H9 (cell line): ENCODE measurements around the gene UMPS. TPM values are rescaled to one million over a fixed set of nuclear protein-coding genes. Genes with fewer than 3 reads are reported as not detected.
"Not testable (repeated sequence)": the region's sequence is repeated elsewhere in the genome, so short reads cannot be mapped to it uniquely, and the experiment has no call there.

Experiments used
- DNase-seq: peaks from one replicate; pipeline ENCODE4 v3.0.0-alpha.2; 2017
- H2AFZ ChIP-seq: one replicate; pipeline ENCODE4 v1.6.1; 2013; ENCODE audit warnings: mild to moderate bottlenecking, low read length, control low read depth, moderate library complexity
- H2AK5ac ChIP-seq: 2 replicates; pipeline ENCODE4 v1.6.1; 2013; ENCODE audit warnings: low read length, control low read depth, mixed read lengths; ENCODE audit not compliant: insufficient read length
- H2BK120ac ChIP-seq: one replicate; pipeline ENCODE4 v1.6.1; 2013; ENCODE audit warnings: low read depth, mild to moderate bottlenecking, low read length, control low read depth, inconsistent platforms; ENCODE audit not compliant: poor library complexity, severe bottlenecking
- H2BK12ac ChIP-seq: 2 replicates; pipeline ENCODE4 v1.6.1; 2013; ENCODE audit warnings: low read length, control low read depth, mixed read lengths, low read depth; ENCODE audit not compliant: insufficient read length
- H2BK15ac ChIP-seq: 2 replicates; pipeline ENCODE4 v1.6.1; 2013; ENCODE audit warnings: low read depth, low read length, control low read depth
- H2BK20ac ChIP-seq: one replicate; pipeline ENCODE4 v1.6.1; 2013; ENCODE audit warnings: low read depth, mild to moderate bottlenecking, low read length, control low read depth, inconsistent platforms; ENCODE audit not compliant: poor library complexity, severe bottlenecking
- H2BK5ac ChIP-seq: 2 replicates; pipeline ENCODE4 v1.6.1; 2013; ENCODE audit warnings: low read length, control low read depth, mixed read lengths; ENCODE audit not compliant: insufficient read length
- H3K14ac ChIP-seq: 2 replicates; pipeline ENCODE4 v1.6.1; 2013; ENCODE audit warnings: low read length, control low read depth; ENCODE audit not compliant: insufficient read depth
- H3K18ac ChIP-seq: 2 replicates; pipeline ENCODE4 v1.6.1; 2013; ENCODE audit warnings: low read depth, mild to moderate bottlenecking, mixed read lengths, low read length, control low read depth; ENCODE audit not compliant: insufficient read length
- H3K23ac ChIP-seq: 2 replicates; pipeline ENCODE4 v1.6.1; 2013; ENCODE audit warnings: low read length, control low read depth, mixed read lengths, low read depth; ENCODE audit not compliant: insufficient read length
- H3K23me2 ChIP-seq: 2 replicates; pipeline ENCODE4 v1.6.1; 2013; ENCODE audit warnings: low read depth, mild to moderate bottlenecking, mixed read lengths, low read length, control low read depth; ENCODE audit not compliant: insufficient read length, poor library complexity, severe bottlenecking
- H3K27ac ChIP-seq: 2 replicates; pipeline ENCODE4 v1.5.1; 2013; ENCODE audit warnings: low read length, control low read depth, mixed read lengths, low read depth; ENCODE audit not compliant: insufficient read length
- H3K27me3 ChIP-seq: 2 replicates; pipeline ENCODE4 v1.6.1; 2013; ENCODE audit warnings: low read length, control low read depth, inconsistent platforms; ENCODE audit not compliant: insufficient read depth
- H3K4ac ChIP-seq: 2 replicates; pipeline ENCODE4 v1.6.1; 2013; ENCODE audit warnings: low read depth, mild to moderate bottlenecking, control low read depth, inconsistent platforms, low read length, moderate library complexity
- H3K4me1 ChIP-seq: 2 replicates; pipeline ENCODE4 v1.6.1; 2013; ENCODE audit warnings: low read length, control low read depth, inconsistent platforms; ENCODE audit not compliant: insufficient read depth
- H3K4me2 ChIP-seq: 2 replicates; pipeline ENCODE4 v1.6.1; 2013; ENCODE audit warnings: low read length, control low read depth, mixed read lengths; ENCODE audit not compliant: insufficient read length, insufficient read depth
- H3K56ac ChIP-seq: 2 replicates; pipeline ENCODE4 v1.6.1; 2013; ENCODE audit warnings: low read depth, mild to moderate bottlenecking, mixed read lengths, low read length, control low read depth; ENCODE audit not compliant: insufficient read length
- H3K79me1 ChIP-seq: 2 replicates; pipeline ENCODE4 v1.6.1; 2013; ENCODE audit warnings: low read depth, mild to moderate bottlenecking, moderate library complexity, low read length, control low read depth, inconsistent platforms; ENCODE audit not compliant: insufficient read depth, poor library complexity, severe bottlenecking
- H3K79me2 ChIP-seq: 2 replicates; pipeline ENCODE4 v1.6.1; 2013; ENCODE audit warnings: low read length, control low read depth, inconsistent platforms; ENCODE audit not compliant: insufficient read depth
- H3K9ac ChIP-seq: 2 replicates; pipeline ENCODE4 v1.6.1; 2013; ENCODE audit warnings: low read length, control low read depth, mixed read lengths; ENCODE audit not compliant: insufficient read length; ENCODE audit errors: extremely low read depth
- H3K9me3 ChIP-seq: one replicate; pipeline ENCODE4 v1.6.1; 2013; ENCODE audit warnings: low read depth, low read length, inconsistent platforms; ENCODE audit not compliant: control insufficient read depth
- H3T11ph ChIP-seq: one replicate; pipeline ENCODE4 v1.6.1; 2013; ENCODE audit warnings: mild to moderate bottlenecking, low read length, control low read depth, inconsistent platforms
- H4K20me1 ChIP-seq: one replicate; pipeline ENCODE4 v1.6.1; 2013; ENCODE audit not compliant: control insufficient read depth, insufficient read length, insufficient read depth
- H4K5ac ChIP-seq: 2 replicates; pipeline ENCODE4 v1.6.1; 2013; ENCODE audit warnings: low read depth, mild to moderate bottlenecking, mixed read lengths, low read length, control low read depth; ENCODE audit not compliant: insufficient read length
- H4K8ac ChIP-seq: replicated peaks from 2 replicates; pipeline ENCODE4 v1.6.1; 2013; ENCODE audit warnings: low read length, control low read depth, mixed read lengths, low read depth; ENCODE audit not compliant: insufficient read length
- H4K91ac ChIP-seq: 2 replicates; pipeline ENCODE4 v1.6.1; 2013; ENCODE audit warnings: low read depth, mild to moderate bottlenecking, moderate library complexity, mixed read lengths, low read length, control low read depth; ENCODE audit not compliant: insufficient read length
- H3K27ac Mint-ChIP-seq, 3 experiments: 2 replicates in 2 of 3; 3 replicates in 1 of 3; pipeline ENCODE4 v1.8.0; 2020 to 2021; ENCODE audit warnings: mixed read lengths in 3 of 3, mild to moderate bottlenecking in 1 of 3, moderate library complexity in 1 of 3
- H3K27me3 Mint-ChIP-seq: 2 replicates; pipeline ENCODE4 v1.8.0; 2021; ENCODE audit warnings: low read depth, mild to moderate bottlenecking, moderate library complexity, mixed read lengths
- H3K36me3 Mint-ChIP-seq, 3 experiments: 2 replicates in 2 of 3; 3 replicates in 1 of 3; pipeline ENCODE4 v1.8.0; 2020 to 2021; ENCODE audit warnings: low read depth in 3 of 3, mixed read lengths in 3 of 3; ENCODE audit not compliant: insufficient read depth in 1 of 3
- H3K4me1 Mint-ChIP-seq, 2 experiments: 2 replicates each; pipeline ENCODE4 v1.8.0; 2020; ENCODE audit warnings: mixed read lengths in 2 of 2
- H3K4me3 Mint-ChIP-seq, 2 experiments: 2 replicates in 1 of 2; 3 replicates in 1 of 2; pipeline ENCODE4 v1.8.0; 2020 to 2021; ENCODE audit warnings: mild to moderate bottlenecking in 2 of 2, mixed read lengths in 2 of 2, moderate library complexity in 1 of 2
- H3K9me3 Mint-ChIP-seq, 2 experiments: 2 replicates in 1 of 2; 3 replicates in 1 of 2; pipeline ENCODE4 v1.8.0; 2020; ENCODE audit warnings: mild to moderate bottlenecking in 2 of 2, mixed read lengths in 2 of 2, moderate library complexity in 1 of 2
- WGBS: extraction: QIAGEN DNeasy Blood & Tissue Kit; methylation state at CpG from one replicate; pipeline ENCODE4 v1.1.7; 2013; ENCODE audit warnings: missing lambda C conversion rate, low lambda C conversion rate, mixed read lengths; ENCODE audit not compliant: insufficient read length; ENCODE audit errors: extremely low coverage; 5-methylcytosine and 5-hydroxymethylcytosine counted together
- total RNA-seq: library from RNA; stranded (reverse); gene quantifications from 2 replicates; pipeline ENCODE4 v1.2.1, GENCODE V29; 2021
- TF ChIP-seq, protein P1 (sequence below): fragments of 200-600 bp; sonication (generic); conservative IDR thresholded peaks from 3 replicates; pipeline ENCODE4 v1.8.0; 2021; ENCODE audit warnings: antibody characterized with exemption, mild to moderate bottlenecking

The UMPS gene
- total RNA-seq, 1 experiment from 2014 or later, result 65.4 TPM

DNA sequence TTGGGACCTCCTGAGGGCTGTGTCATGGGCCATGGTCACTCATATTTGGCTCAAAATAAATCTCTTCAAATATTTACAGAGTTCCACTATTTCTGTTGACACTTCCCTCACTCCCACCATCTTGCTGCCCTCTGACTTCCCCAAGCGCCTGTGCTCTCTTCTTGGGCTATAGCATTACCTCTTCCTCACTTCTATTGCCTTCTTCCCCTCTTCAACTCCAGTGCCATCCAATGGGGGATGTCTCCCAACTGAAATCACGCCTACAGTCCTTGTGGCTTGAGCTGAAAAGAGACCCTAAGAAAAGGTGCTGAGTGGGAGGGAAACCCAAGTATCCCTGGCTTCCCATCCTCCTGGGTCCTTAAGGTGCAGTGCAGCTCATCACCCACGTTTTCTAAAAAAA lies 21.8 kb downstream of the UMPS start:
- no peaks in the 10 kb centered on the region for H3K9me3 ChIP-seq
- no peak for DNase-seq
- H4K20me1 ChIP-seq, result no peaks in the 10 kb centered on the region
- H3K23ac ChIP-seq, result no peak overlapping the region
- peaks cover 11 to 14% of the 10 kb centered on the region in 2 experiments; a peak in 4 of 5 replicates for H3K9me3 Mint-ChIP-seq
- H3K79me2 ChIP-seq, result no peaks in the 10 kb centered on the region
- no peak overlapping the region for H3T11ph ChIP-seq
- H3K27me3 ChIP-seq, result no peaks in the 10 kb centered on the region
- no peak overlapping the region for H3K4me2 ChIP-seq
- H4K91ac ChIP-seq, result no peak overlapping the region
- H2AK5ac ChIP-seq, result no peak overlapping the region
- H3K4ac ChIP-seq, result no peak overlapping the region
- no peak overlapping the region for H2BK120ac ChIP-seq
- no peak overlapping the region for H3K56ac ChIP-seq
- H3K79me1 ChIP-seq, result no peaks in the 10 kb centered on the region
- no peak overlapping the region for H3K18ac ChIP-seq
- no peak overlapping the region for H2BK12ac ChIP-seq
- H3K36me3 Mint-ChIP-seq, result peaks cover 14 to 17% (median 16%) of the 10 kb centered on the region in 3 experiments; a peak in 6 of 7 replicates
- H2BK15ac ChIP-seq, result no peak overlapping the region
- H3K4me1 ChIP-seq, result no peaks in the 10 kb centered on the region
- no peak overlapping the region for H2BK5ac ChIP-seq
- H3K4me1 Mint-ChIP-seq, result peaks cover 33 to 36% of the 10 kb centered on the region in 2 experiments
- H3K4me3 Mint-ChIP-seq, result no peak overlapping the region
- no peaks in the 10 kb centered on the region; the same call in none of the 2 replicates for H3K27me3 Mint-ChIP-seq
- peak overlapping the region in 2 of 3 experiments; percentile 46 to 89; a peak in 3 of 7 replicates for H3K27ac Mint-ChIP-seq
- no peak overlapping the region for H4K5ac ChIP-seq
- TF ChIP-seq, protein P1, sequence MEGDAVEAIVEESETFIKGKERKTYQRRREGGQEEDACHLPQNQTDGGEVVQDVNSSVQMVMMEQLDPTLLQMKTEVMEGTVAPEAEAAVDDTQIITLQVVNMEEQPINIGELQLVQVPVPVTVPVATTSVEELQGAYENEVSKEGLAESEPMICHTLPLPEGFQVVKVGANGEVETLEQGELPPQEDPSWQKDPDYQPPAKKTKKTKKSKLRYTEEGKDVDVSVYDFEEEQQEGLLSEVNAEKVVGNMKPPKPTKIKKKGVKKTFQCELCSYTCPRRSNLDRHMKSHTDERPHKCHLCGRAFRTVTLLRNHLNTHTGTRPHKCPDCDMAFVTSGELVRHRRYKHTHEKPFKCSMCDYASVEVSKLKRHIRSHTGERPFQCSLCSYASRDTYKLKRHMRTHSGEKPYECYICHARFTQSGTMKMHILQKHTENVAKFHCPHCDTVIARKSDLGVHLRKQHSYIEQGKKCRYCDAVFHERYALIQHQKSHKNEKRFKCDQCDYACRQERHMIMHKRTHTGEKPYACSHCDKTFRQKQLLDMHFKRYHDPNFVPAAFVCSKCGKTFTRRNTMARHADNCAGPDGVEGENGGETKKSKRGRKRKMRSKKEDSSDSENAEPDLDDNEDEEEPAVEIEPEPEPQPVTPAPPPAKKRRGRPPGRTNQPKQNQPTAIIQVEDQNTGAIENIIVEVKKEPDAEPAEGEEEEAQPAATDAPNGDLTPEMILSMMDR, result no peak
- H3K27ac ChIP-seq, result no peak overlapping the region
- no peak overlapping the region for H3K9ac ChIP-seq
- no CpG with 5 or more reads among the region's 3 CpGs for WGBS
- H4K8ac ChIP-seq, result no peak overlapping the region
- no peak overlapping the region for H3K14ac ChIP-seq
- no peak overlapping the region for H2BK20ac ChIP-seq
- no peaks in the 10 kb centered on the region for H3K23me2 ChIP-seq
- no peak overlapping the region for H2AFZ ChIP-seq

DNA sequence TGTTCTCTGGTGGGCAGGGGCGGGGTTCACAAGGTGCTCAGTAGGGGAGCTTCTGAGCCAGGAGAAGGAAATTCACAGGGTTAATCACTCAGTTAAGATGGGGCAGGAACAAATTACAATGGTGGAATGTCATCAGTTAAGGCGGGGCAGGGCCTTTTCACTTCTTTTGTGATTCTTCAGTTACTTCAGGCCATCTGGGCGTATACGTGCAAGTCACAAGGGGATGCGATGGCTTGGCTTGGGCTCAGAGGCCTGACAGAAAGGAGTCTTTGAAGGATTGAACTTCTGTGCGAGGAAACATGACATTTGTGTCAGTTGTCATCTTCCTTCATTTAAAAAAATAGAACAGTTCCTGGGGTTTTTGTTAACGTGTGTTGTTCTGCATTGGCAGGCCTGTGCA lies 27.7 kb downstream of the UMPS start:
- not testable (repeated sequence) for H3K9me3 Mint-ChIP-seq, H2BK5ac ChIP-seq, H3K4me1 ChIP-seq, H4K5ac ChIP-seq, H3K79me2 ChIP-seq, H4K8ac ChIP-seq, H3T11ph ChIP-seq, H4K91ac ChIP-seq, H3K27me3 Mint-ChIP-seq, H3K36me3 Mint-ChIP-seq, H3K4me2 ChIP-seq, H2AK5ac ChIP-seq, H3K9ac ChIP-seq, H4K20me1 ChIP-seq, H2AFZ ChIP-seq, H3K56ac ChIP-seq, H3K79me1 ChIP-seq, H3K18ac ChIP-seq, H3K4ac ChIP-seq, H2BK15ac ChIP-seq, H2BK12ac ChIP-seq, H3K9me3 ChIP-seq, H3K27ac ChIP-seq, H3K23me2 ChIP-seq, H2BK120ac ChIP-seq, H3K14ac ChIP-seq, H3K23ac ChIP-seq, H2BK20ac ChIP-seq, H3K27me3 ChIP-seq
- no CpG with 5 or more reads among the region's 7 CpGs for whole genome bisulfite sequencing
- H3K27ac Mint-ChIP-seq, result peak overlapping the region in 2 of 3 experiments; percentile 23 to 88; a peak in 3 of 7 replicates
- peak overlapping the region in 1 of 2 experiments; percentile 45; a peak in 1 of 5 replicates for H3K4me3 Mint-ChIP-seq
- peak; percentile 63 for DNase-seq
- H3K4me1 Mint-ChIP-seq, result peaks cover 37 to 43% of the 10 kb centered on the region in 2 experiments
